Neutrophil (primary cell): ENCODE data around the gene AFAP1L2.

ENCODE experiments used
- H3K27ac ChIP-seq: fragments of 200-600 bp; sonication (generic); 2 replicates; pipeline ENCODE4 v1.5.1; 2016; ENCODE audit warnings: mild to moderate bottlenecking, moderate library complexity
- H3K27me3 ChIP-seq: fragments of 200-600 bp; sonication (generic); 2 replicates; pipeline ENCODE4 v1.6.0; 2016; ENCODE audit warnings: mild to moderate bottlenecking
- H3K36me3 ChIP-seq: fragments of 200-600 bp; sonication (generic); 2 replicates; pipeline ENCODE4 v1.5.1; 2017
- H3K4me1 ChIP-seq, 2 experiments: fragments of 200-600 bp in 1 of 2; sonication (generic) in 1 of 2; 1 replicate in 1 of 2; 2 replicates in 1 of 2; pipeline versions ENCODE4 v1.5.1 to v1.6.1; 2013 to 2016; ENCODE audit warnings: low read depth in 1 of 2, low read length in 1 of 2, mild to moderate bottlenecking in 1 of 2, moderate library complexity in 1 of 2; ENCODE audit not compliant: control insufficient read depth in 1 of 2, insufficient read depth in 1 of 2
- H3K4me3 ChIP-seq, 2 experiments: fragments of 200-600 bp in 1 of 2; sonication (generic) in 1 of 2; 1 replicate in 1 of 2; 2 replicates in 1 of 2; pipeline ENCODE4 v1.5.1; 2013 to 2016; ENCODE audit warnings: low read depth in 1 of 2, low read length in 1 of 2, mild to moderate bottlenecking in 1 of 2, moderate library complexity in 1 of 2
- H3K9me3 ChIP-seq: fragments of 200-600 bp; sonication (generic); 2 replicates; pipeline ENCODE4 v1.5.1; 2016
- CTCF ChIP-seq: fragments of 200-600 bp; sonication (generic); IDR thresholded peaks from 2 replicates; pipeline ENCODE4 v1.5.1; 2016; ENCODE audit warnings: antibody characterized with exemption

AFAP1L2 gene

GRCh38 chr10:114401195-114401791 lies 3.0 kb downstream of the AFAP1L2 start:
- peaks cover 93% of the 10 kb centered on the region for H3K27me3 ChIP-seq
- TF ChIP-seq CTCF = no peak
- H3K4me3 ChIP-seq = no peak overlapping the region
- H3K27ac ChIP-seq = no peak overlapping the region
- H3K4me1 ChIP-seq = no peaks in the 10 kb centered on the region
- H3K9me3 ChIP-seq = no peaks in the 10 kb centered on the region
- H3K36me3 ChIP-seq = no peaks in the 10 kb centered on the region

- H3K27ac ChIP-seq = no peak overlapping the region
- H3K9me3 ChIP-seq = no peaks in the 10 kb centered on the region
- H3K27me3 ChIP-seq = peaks cover 93% of the 10 kb centered on the region
- no peak for TF ChIP-seq CTCF
- H3K36me3 ChIP-seq = no peaks in the 10 kb centered on the region
- H3K4me3 ChIP-seq = no peak overlapping the region
- no peaks in the 10 kb centered on the region for H3K4me1 ChIP-seq
Measured at GRCh38 chr10:114400091-114400490, 4.2 kb downstream of the AFAP1L2 start.

- TF ChIP-seq CTCF = no peak
- Histone ChIP-seq H3K4me1 (no peaks in the 10 kb centered on the region), H3K4me3 (no peak overlapping the region), H3K36me3 (no peaks in the 10 kb centered on the region), H3K27ac (no peak overlapping the region), H3K9me3 (no peaks in the 10 kb centered on the region), H3K27me3 (peaks cover 93% of the 10 kb centered on the region)
Measured at GRCh38 chr10:114399576-114399975, 4.7 kb downstream of the AFAP1L2 start.

- Histone ChIP-seq H3K36me3 (no peaks in the 10 kb centered on the region), H3K4me1 (no peaks in the 10 kb centered on the region), H3K27ac (no peak overlapping the region), H3K27me3 (peaks cover 91% of the 10 kb centered on the region), H3K9me3 (no peaks in the 10 kb centered on the region), H3K4me3 (no peak overlapping the region)
- TF ChIP-seq CTCF = no peak
Measured at GRCh38 chr10:114398587-114399331, 5.5 kb downstream of the AFAP1L2 start.

DNA sequence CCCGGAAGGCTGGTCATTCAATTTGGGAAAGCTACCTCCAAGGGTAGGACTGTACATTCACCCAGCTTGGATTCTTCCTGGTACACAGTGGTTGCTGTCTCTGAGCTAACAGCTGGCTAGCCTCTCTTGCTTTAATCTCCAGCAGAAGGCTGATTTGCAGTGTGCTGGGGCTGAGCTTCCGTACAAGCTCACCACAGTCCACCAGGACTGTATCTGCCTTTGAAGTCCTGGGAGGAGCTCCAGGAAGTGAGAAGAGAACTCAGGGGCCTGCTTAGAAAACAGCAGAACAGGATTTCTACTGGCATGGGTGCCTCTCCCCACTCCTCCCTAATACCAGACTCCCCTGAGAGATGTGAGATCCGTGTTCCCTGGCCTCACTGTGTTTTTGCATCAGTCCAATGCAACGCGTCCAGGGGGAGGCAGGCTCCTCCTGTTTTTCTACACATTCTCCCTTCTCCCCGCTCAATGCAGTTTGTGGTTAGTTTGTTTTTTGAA lies 6.6 kb downstream of the AFAP1L2 start:
- Histone ChIP-seq H3K27ac (no peak overlapping the region), H3K36me3 (no peaks in the 10 kb centered on the region), H3K4me3 (no peak overlapping the region), H3K9me3 (no peaks in the 10 kb centered on the region), H3K4me1 (no peaks in the 10 kb centered on the region), H3K27me3 (peaks cover 85% of the 10 kb centered on the region)
- no peak for TF ChIP-seq CTCF
